HK-2 (cell line): ENCODE data around the gene IGFN1.
"Not testable (repeated sequence)": the region's sequence is repeated elsewhere in the genome, so short reads cannot be mapped to it uniquely, and the experiment has no call there.

ENCODE experiments used
- DNase-seq: peaks from one replicate; pipeline ENCODE4 v3.0.0-alpha.2; 2018; ENCODE audit not compliant: unreplicated experiment

IGFN1 gene

DNA sequence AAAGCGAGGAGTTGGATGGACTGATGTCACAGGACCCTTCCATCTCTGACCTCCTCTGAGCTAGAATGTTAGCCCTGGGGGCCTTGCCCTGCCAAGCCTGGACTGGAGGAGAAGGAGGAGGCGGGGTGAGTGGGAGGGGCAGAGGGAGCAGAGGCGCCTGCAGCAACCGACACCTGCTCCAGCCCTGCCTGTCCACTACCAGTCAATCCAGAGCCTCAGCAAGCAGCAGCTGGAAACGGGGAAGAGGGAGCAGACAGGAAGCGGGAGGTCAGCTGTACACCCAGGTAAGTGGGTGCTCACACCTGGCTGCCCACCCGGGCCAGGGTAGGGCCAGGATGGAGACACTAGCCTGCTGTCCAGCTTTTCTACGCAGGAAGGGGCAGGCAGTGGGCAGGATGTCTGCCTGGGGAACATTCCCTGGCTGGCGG is at the start of gene IGFN1:
TSS of gene IGFN1 (plus strand) at position 201 of the 428 bp plus-strand sequence. CDS start 2,470 bp downstream, outside the sequence.
- peak; percentile 87 for DNase-seq

DNA sequence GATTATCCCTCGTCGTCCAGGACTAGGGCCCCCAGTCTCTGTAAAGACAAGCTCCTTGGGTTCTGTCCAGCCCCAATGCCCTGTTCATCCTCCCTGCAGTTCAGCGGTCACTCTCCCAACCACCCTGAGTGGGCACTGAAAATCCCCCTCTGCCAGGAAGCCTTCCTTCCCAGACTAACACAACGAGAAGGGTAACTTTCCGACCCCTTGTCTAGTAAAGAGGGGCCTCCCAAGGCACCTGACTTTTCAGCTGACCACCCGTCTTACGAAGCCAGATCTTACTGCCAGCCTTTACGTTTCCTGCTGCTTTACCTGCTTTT is 49.7 kb upstream of the IGFN1 start:
- no peak for DNase-seq

DNA sequence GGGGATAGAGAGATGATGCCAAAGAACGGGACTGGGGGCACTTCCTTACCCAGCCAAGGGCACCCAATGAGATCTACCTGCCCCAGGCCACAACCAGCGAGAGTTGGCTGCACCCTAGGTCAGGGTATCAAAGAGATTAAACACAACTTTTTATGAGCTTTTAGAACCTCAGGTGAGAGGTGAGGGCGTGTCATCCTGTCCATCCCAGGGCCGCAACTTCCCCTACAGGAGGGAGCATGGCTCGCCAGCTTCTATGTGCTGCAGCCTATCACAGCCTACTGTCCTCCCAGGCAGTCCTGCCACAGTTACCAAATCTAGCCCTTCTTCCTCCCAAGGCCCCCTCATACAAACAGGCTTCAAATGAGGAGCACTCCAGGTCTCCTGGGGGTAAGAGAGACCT is 49.2 kb upstream of the IGFN1 start:
- no peak for DNase-seq

DNA sequence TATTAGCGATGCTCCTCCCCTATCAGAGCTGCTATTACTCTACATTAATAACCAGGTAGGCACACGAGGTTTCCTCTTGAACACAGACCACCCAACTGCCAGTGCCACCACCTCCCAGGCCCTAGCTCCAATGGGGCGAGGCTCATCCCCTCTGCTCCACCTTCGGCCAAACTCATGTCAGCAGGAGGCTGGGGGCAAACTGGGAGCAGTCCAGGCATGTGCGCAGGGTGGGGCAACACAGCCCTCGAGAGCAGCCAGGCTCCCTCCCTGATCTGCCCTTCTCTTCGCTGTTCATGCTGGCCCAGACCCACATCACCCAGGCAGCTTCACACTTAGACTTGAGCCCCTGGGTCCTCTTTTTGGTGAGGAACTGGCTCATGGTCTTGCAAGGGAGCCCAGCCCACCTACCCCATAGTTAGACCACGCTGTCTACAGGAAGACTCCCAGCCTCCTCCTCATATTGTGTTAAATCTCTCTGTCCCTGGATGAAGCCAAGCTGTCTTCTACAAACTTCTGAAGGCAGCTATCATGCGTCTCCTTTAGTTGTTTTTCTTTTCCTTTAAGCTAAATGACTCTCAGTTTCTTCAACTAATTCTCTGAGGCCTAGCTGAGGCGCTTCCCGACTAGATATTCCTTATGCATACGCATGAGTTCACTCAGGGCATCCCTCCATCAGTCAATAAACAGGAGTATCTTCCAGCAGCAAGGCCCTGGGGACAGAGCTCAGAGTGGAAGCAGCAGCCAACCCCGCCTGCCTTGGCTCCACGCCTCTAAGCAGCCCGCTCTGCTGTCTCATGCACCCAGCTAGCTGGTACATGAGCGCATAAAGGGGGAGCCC is 48.4 kb upstream of the IGFN1 start:
- DNase-seq: no peak

DNA sequence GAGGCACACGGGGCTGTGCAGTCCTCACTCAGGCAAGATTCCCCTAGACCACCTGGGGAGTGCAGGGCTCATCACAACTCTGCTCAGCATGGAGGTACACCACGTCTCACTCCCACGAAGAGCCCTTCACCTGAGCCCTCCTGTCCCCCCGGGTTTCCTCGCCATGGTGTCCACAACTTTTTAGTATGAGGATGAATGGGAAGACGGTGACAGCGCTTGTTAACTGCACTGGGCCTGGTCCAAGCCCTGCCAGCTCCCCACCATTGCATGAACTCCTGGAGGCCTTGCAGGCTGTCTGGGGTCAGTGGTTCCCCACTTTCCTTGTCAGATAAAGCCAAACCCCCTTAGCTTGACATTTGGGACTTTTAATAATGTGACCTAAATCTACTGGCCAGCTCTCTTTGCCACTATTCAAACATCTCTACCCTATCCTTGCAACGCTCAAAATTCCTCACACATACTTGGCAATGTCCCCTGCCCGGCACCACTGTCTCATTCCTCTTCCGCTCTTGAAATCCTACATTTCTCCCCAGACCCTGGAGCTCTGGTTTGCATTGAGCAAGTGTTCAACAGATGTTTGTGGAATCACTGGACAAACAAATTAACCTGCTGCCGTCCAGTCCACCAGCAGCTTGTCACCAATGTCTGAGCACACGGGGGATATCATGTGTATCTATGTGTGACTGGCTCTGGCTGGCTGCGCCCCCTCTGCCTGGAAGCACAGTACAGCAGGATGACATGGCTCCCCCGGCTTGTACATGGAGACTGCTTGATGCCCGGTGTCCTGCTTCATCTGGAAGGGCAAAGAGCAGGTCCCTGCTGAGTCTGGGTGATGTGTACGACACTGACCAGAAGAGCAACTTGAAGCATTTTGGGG is 47.5 kb upstream of the IGFN1 start:
- DNase-seq: no peak

DNA sequence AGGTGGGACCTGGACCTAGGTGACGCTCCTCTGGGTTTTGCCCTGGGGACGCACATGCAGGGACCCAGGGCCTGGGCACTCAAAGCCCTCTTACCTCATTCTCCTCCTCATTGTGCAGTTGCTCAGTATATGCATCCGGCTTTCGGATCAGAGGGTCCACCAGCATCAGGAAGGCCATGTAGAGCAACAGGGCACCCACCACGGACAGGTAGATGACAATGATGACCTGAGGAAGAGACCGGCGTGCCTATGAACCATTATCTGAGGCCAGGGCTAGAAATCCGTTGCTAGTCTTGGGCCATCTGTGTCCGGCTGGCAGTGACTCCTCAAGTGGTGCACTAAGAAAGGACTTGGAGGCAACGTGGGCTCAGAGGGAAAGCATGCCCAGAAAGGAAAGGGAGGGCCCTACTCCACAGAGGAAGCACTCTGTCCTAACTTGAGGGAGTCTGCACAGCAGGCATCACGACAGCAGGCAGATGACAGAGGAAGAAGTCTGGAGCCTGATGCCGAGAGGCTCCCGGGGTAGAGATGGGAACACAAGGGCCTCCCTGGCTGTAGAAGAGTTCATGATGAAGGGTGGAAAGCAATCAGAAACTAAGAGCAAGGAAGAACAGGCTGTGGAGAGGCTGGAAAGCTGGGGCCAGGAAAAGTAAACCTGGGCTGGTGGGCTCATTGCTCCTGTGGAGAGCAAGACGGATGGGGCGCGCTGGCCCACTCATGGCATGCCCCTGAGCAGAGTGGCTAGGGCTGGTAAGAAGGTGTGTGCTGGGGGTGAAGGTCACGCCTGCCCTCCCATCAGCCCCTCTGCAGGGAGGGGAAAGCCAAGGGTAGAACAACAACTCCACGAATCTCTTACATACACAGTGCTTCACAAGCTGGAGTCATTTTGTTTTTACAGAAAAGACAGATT is 46.6 kb upstream of the IGFN1 start:
- DNase-seq: no peak

DNA sequence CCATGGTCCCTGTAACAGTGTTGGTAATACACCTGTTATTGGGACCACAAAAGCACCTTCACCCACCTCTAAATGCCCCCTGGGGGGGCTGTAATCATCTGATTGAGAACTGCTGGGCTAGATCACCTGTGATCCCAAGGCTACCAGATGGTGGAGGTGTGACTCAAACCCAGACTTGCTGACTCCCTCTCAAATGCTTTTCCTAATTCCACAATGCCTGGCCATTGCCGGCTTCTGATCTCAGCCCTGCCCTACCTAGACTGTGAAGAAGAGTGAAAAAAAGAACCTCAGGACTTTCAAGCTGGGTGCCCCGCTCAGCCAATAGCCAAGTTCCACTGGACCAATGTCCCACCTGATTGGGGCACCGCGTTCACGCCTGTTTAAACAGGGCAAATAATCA is 45.9 kb upstream of the IGFN1 start:
- DNase-seq: no peak

DNA sequence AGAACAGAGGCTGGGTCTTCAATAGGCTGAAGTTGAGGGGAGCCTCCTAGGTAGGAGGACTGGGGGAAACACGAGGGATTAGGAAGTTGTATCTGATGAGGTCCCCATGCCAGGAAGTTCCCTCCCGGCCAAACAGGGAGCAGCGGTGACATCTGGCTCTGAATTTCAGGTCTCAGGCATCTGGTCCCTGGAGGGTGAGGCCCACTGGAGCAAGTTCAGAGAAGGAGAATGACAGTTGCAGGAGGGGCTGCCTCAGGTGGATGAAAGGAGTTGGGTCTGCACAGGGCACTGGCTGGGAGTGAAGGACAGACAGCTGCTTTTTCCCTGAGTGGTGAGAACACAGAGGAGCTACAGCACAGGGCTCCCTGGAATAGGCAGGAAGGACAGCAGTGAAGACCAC is 45.5 kb upstream of the IGFN1 start:
- no peak for DNase-seq

DNA sequence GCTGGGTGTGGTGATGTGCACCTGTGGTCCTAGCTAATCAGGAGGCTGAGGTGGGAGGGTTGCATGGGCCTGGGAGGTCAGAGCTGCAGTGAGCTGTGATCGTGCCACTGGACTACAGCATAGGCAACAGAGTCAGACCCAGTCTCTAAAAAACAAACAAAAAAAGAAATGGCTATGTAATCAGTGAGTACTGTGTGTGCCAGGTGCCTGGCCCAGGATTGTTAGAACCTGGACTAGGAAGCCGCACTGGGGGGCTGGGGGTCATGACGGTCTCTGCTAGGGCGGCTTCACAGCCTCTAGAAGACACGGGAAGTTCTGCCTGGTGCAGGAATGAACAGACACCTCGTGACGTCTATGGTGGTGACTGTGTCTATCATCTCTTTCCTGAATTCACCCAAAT is 44.8 kb upstream of the IGFN1 start:
- no peak for DNase-seq

DNA sequence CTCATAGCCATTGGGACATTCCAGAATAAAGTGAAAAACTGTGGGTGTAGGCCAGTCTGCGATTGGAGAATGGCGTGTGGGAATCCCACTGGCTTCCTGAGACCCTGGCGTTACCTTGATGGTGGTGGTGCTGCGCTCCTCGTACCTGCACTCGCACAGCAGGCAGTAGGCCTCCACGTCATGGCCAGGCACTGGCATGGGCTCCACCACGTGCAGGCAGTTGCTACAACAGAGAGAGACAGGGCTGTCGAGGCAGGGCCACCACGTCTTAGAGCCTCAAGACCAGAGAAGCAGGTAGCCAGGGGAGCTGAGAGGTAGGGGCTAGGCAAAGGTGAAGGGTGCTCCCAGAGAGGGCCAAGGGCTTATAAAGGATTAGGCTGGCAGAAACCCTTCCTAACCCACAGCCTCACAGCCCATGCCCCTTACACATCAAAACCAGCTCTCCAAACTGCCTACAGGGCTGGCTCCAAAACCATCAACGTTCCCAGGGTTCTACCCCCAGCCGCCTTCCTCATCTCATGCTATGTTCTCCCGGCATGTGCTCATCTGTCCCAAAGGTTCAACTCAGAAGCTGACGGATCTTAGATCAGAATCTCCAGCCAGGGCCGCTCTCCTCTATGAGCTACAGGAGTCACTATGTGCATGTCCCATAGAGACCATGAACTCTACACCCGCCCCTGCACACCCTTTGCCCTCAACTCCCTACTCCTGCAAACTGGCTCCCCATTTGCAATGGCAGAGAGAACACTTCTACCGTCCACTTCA is 43.8 kb upstream of the IGFN1 start:
- DNase-seq: no peak

DNA sequence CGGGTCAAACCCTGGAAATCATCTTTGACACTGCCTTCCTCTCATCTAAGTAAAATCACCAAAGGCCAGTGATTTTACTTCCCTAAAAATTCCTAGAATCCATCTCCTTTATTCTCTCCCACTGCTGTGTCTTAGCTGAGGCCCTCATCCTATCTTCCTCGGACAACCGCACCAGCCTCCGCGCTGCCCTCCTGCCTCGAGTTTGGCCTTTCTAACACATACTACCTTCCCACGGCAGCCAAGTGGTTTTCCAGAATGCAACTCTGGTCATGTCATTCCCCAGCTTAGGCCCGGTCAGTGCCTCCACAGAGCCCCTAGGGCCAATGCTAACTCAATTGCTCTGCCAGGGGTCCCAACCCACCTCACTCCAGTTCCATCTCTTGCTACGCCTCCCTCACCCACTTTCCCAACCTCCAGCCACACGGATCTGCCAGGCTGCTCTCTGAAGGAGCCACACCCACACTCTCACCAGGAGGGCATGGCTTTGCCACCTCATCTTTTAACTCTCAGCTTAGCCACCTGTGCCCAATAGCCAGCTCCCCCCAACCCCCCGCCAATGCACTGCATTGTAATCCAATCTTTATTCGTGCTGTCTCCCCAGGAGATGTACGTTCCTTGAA is 43.1 kb upstream of the IGFN1 start:
- DNase-seq: no peak

DNA sequence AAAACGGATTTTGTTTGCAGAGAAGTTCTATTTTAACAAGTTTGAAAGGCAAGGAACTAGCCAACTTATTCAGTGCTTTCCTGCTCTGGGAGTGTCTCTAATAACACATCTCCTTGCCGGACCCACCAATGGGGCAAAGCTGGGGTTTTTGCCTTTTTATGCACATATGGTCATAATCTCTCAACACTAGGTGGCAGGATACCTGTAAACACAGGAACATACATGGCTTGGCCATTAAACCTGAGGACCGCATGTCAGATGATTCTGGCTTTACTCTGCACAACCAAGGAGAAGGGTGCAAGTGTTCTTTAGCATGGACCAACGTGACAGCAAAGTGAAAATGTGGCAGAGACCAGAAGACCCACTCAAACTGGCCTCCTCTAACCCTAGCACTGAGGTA is 41.2 kb upstream of the IGFN1 start:
- no peak for DNase-seq

DNA sequence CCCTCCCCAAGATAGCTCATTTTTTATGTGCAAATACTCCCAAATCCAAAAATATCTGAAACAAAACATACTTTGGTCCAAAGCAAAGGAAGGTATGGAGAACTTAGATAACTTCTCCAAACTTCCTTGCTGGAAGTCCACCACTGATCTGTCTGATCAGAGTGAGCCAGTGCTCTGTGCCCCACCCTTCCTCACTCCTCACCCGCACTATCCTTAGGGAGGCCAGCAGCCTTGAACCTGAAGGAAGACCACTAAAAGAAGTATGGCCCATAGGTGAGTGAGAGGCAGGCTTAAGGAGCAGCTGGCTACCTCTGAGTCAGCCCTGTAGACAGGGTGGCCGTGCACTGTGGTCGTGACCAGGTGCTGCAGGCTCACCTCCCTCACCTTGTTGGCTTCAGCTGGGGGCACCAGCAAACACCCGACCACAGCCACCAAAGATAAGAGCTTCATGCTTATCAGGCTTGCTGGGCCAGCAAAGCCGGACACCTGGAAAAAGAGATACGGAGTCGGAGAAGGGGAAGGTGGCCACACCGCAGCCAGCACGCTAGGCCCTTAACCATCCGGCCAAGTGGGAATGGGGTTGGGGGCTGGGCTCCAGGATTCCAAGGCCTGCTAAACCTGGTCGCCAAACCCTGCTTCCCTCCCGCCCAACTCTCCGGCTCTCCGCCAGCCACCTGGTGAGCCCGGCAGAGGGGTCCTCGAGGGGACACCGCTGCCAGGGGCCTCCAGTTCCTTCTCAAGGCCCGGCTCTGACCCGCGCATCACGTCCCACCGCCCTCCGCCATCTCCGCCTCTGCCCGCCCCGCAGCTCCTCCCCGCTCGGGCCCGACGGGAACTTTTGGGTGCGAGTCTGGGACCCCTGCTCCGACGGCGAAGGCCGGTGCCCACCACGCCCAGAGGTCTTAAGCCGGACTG is 36.9 kb upstream of the IGFN1 start:
- DNase-seq: no peak

DNA sequence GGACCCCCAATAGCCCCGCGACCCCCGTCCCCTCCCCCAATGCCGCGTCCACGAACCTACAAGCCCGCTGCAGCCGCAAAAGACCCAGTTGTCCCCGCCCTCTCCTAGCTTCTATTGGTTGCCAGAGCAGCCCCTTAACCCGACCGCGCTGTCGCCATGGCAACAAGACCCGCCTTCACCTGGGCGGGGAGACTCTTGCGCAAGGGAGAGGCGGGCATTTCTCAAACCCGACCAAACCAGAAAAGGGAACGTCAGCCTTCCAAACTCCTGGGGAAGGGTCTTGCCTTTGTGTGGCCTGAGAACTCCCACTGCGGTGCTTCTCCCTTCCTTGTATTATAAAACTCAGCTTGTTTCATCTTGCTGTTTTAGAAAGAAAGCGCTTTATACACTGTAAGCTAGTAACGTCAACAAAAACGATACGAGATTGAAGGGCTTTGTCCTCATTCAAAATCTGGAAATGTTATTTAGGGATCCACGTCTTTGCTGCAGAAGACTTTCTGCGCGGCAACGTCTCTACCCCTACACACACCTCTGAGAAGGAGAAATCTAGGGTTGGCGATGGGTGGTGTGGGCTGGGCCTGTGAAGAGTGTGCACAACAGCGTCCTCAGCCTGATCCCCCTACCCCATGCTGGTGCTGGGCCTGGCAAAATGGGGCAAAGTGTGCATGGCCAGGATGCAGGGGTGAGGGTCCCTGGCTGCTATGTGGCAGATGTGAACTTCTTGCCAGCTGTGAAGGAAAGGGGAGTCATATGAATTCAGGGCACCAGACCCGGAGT is 36.0 kb upstream of the IGFN1 start, which contains the start of gene TMEM9:
TSS of gene TMEM9 (minus strand) at position 86 of the 777 bp plus-strand sequence. CDS start 551 bp downstream, outside the sequence.
- DNase-seq: peak; percentile 98

DNA sequence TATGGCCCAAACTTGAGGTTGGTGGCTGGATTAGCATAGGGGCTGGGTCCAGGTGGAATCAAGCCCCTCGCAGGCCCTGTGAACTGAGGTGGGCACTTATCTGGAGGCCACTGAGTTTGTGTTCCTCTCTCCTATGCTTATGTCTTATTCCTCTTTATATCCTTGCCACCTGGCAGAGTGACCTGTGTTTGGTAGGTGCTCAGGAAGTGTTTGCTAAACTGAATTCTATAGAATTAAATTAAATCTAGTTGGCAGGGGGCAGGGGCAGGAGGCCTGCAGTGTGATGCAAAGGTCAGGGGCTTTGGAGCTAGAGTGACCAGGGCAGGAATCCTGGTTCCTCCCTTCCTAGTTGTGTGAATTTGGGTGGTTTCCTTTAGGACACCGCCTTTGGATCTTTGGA is 35.3 kb upstream of the IGFN1 start:
- no peak for DNase-seq

DNA sequence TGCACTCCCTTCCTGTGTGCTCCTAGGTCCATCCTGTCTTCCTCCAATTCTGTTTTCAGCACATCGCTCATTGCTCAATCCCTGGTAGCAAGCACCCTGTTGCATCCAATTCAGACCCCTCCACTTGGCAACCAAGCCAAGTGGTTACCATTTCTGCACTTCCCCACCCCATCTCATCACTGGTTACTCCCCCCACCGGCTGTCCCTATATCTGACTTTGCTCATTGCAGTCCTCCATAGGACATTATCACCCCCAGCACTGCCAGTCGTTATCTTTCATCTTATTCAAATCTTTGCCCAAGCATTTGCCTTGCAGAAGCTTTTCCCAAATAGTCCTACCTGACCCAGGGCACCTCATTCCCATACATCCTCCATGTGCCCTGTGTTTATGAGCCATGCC is 34.3 kb upstream of the IGFN1 start:
- no peak for DNase-seq

DNA sequence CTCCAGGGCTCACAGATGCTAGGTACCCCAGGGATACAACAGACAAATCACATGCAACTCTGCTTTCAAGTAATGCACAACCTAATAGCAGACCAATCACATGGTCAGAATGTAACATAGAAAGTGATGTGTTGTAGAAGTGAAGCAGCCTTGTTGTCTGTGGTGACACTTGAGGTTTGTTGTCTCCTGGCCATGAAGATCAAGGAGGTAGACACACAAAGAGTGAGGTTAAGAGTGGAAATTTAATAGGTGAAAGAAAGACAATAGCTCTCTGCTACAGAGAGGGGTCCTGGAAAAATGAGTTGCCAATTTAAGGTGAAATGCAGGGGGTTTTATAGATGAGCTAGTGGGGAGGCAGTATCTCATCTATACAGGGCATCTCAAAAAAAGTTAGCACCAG is 33.8 kb upstream of the IGFN1 start:
- DNase-seq: no peak

DNA sequence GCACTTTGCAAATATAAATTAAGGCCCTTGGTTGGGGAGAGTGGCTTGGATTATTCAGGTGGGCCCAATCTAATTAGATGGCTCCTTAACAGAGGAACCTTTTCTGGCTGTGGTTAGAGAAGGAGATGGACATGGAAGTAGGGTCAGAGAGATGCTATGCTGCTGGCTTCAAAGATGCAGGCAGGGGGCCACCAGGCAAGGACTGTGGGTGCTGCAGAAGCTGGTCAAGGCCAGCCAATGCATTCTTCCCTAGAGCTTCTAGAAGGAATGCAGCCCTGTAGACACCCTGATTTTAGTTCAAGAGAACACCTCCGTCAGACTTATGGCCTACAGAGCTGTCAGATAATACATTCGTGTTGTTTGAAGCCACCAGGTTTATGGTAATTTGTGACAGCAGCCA is 32.7 kb upstream of the IGFN1 start:
- DNase-seq: no peak

DNA sequence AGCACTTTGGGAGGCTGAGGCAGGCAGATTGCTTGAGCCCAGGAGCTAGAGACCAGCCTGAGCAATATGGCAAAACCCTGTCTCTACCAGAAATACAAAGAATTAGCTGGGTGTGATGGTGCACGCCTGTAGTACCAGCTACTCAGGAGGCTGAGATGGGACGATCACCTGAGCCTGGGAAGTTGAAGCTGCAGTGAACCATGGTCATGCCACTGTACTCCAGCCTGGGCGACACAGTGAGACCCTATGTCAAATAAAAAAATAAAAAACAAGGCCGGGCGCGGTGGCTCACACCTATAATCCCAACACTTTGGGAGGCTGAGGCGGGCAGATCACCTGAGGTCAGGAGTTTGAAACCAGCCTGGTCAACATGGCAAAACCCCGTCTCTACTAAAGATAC is 27.6 kb upstream of the IGFN1 start:
- DNase-seq: not testable (repeated sequence)
